Ovary (tissue), 3 donors: ENCODE measurements around the gene TENT4A.

Source experiments
- EP300 ChIP-seq: sonication (generic); formaldehyde crosslinking; IDR thresholded peaks from one replicate; pipeline ENCODE4 v1.6.1; 2017; ENCODE audit warnings: antibody characterized with exemption
- TF ChIP-seq, protein P1 (sequence below), 3 donors: fragments of 450-650 bp in 2 of 3; fragments of 200-600 bp in 1 of 3; IDR thresholded peaks; one replicate each; pipeline versions ENCODE4 v1.5.1 to v1.8.0; 2016 to 2022; ENCODE audit warnings: antibody characterized with exemption in 3 of 3, mild to moderate bottlenecking in 1 of 3
- donor health status: DM: no; HTN: no; CAD: no.

DNA sequence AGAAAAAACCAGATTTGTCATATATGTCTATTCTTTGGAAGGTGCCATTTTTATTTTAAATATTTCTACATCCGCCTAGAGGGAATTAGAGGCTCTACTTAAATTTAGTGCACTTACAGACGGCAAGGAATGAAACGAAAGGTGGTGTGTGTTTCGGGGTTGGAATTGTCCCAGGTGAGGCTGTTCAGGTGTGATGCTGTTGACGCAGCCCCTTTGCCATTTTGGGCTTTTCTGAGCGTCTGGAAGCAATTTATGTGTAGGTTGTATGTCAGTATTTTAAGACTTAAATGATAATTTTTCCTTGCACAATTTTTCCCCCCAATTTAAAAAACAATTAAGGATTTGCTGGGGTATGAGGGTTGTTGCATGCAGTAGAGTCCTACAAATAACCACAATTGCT is 2.0 kb downstream of the TENT4A start:
- no peak for TF ChIP-seq EP300
- TF ChIP-seq, protein P1, sequence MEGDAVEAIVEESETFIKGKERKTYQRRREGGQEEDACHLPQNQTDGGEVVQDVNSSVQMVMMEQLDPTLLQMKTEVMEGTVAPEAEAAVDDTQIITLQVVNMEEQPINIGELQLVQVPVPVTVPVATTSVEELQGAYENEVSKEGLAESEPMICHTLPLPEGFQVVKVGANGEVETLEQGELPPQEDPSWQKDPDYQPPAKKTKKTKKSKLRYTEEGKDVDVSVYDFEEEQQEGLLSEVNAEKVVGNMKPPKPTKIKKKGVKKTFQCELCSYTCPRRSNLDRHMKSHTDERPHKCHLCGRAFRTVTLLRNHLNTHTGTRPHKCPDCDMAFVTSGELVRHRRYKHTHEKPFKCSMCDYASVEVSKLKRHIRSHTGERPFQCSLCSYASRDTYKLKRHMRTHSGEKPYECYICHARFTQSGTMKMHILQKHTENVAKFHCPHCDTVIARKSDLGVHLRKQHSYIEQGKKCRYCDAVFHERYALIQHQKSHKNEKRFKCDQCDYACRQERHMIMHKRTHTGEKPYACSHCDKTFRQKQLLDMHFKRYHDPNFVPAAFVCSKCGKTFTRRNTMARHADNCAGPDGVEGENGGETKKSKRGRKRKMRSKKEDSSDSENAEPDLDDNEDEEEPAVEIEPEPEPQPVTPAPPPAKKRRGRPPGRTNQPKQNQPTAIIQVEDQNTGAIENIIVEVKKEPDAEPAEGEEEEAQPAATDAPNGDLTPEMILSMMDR (IDR thresholded peaks at IDR 0.05): no peak
